ENCODE measurements around the gene PPARD.

PPARD gene

DNA sequence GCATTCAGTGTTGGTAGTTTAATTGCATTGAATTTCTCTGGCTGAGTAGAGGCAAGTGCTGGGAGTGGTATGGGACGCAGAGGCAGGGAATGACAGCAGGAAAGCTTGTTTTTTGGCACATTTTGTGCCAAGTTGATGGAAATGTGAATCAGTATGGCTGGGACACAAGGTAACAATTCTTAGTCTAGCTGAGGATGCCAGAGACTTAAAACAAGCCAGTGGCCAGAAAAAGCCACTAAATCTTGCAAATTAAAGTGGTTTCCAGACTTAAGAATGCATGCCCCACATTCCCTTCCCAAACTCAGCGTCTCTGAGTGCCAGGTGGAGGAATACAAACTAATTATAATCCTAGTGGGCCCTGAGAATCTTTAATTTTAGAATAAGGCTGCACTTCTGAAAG, 35.9 kb downstream of the PPARD start:
- Histone ChIP-seq H3K9ac (no peak overlapping the region), H4K20me1 (ENCODE audit: insufficient read depth) (no peaks in the 10 kb centered on the region), H3K4me2 (no peak overlapping the region), H3K27ac (no peak overlapping the region), H3K27me3 (ENCODE audit: insufficient read depth, low read depth) (no peaks in the 10 kb centered on the region), H3K36me3 (ENCODE audit: insufficient read depth) (no peaks in the 10 kb centered on the region), H3K4me3 (IDR thresholded peaks at IDR 0.05; ENCODE audit: insufficient read depth, low read depth, low read length) (no peak overlapping the region), H3K79me2 (ENCODE audit: insufficient read depth, low read depth) (no peaks in the 10 kb centered on the region), H2AFZ (ENCODE audit: low read depth) (no peak overlapping the region), H3K4me1 (ENCODE audit: low read depth, poor library complexity, severe bottlenecking) (no peaks in the 10 kb centered on the region)
- no peak for TF ChIP-seq CTCF (conservative IDR thresholded peaks at IDR 0.05; ENCODE audit: low read depth, low read length)

DNA sequence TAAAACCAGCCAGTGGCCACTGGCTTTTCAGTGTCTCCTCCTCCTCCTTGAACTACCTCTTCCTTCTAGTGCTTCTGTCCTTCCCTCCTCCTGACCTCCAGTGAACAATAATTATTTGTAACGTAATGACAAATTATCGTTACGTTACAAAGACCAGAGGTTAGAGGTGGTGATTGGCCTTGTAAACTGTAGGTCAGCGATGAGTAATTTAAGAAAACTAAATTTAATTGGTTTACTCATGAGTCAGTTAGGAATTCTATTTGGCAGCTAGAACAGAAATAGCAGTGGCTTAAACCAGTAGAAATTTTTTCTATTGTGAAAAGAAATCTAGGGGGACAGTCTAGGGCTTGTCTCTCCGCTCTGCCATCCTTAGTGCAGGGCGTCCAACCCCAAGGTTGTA, 38.8 kb downstream of the PPARD start:
- Histone ChIP-seq H3K4me3 (IDR thresholded peaks at IDR 0.05; ENCODE audit: insufficient read depth, low read depth, low read length) (no peak overlapping the region), H3K4me1 (ENCODE audit: low read depth, poor library complexity, severe bottlenecking) (no peaks in the 10 kb centered on the region), H3K9ac (no peak overlapping the region), H3K27me3 (ENCODE audit: insufficient read depth, low read depth) (no peaks in the 10 kb centered on the region), H3K79me2 (ENCODE audit: insufficient read depth, low read depth) (no peaks in the 10 kb centered on the region), H3K36me3 (ENCODE audit: insufficient read depth) (no peaks in the 10 kb centered on the region), H3K4me2 (no peak overlapping the region), H3K27ac (no peak overlapping the region), H2AFZ (ENCODE audit: low read depth) (no peak overlapping the region), H4K20me1 (ENCODE audit: insufficient read depth) (no peaks in the 10 kb centered on the region)
- TF ChIP-seq CTCF (conservative IDR thresholded peaks at IDR 0.05; ENCODE audit: low read depth, low read length), result no peak

DNA sequence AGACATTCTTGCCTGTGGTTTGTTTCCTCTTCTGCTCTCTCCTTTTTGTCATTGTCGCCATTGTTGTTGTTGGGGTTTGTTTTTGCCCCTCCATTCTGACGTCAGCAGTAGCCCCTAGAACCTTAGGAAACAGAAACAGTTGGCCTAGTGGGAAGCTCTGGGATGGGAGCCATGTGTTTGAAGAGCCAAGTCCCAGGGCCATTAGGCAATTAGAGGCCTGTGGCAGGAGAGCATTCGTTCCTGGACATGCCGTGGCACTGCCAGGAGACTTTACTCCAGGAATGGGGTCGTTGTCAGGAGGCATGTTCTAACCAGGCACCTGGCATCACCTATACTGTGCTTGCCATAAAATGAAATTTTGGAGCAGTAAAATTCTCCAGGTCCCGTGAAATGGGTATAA, 39.7 kb downstream of the PPARD start:
- Histone ChIP-seq H3K27me3 (ENCODE audit: insufficient read depth, low read depth) (no peaks in the 10 kb centered on the region), H3K4me3 (IDR thresholded peaks at IDR 0.05; ENCODE audit: insufficient read depth, low read depth, low read length) (no peak overlapping the region), H3K79me2 (ENCODE audit: insufficient read depth, low read depth) (no peaks in the 10 kb centered on the region), H2AFZ (ENCODE audit: low read depth) (no peak overlapping the region), H4K20me1 (ENCODE audit: insufficient read depth) (no peaks in the 10 kb centered on the region), H3K9ac (no peak overlapping the region), H3K36me3 (ENCODE audit: insufficient read depth) (no peaks in the 10 kb centered on the region), H3K27ac (no peak overlapping the region), H3K4me2 (no peak overlapping the region), H3K4me1 (ENCODE audit: low read depth, poor library complexity, severe bottlenecking) (no peaks in the 10 kb centered on the region)
- TF ChIP-seq CTCF (conservative IDR thresholded peaks at IDR 0.05; ENCODE audit: low read depth, low read length), result no peak

- Histone ChIP-seq H2AFZ (ENCODE audit: low read depth) (no peak overlapping the region), H3K79me2 (ENCODE audit: insufficient read depth, low read depth) (no peaks in the 10 kb centered on the region), H3K27me3 (ENCODE audit: insufficient read depth, low read depth) (no peaks in the 10 kb centered on the region), H3K27ac (no peak overlapping the region), H3K4me3 (IDR thresholded peaks at IDR 0.05; ENCODE audit: insufficient read depth, low read depth, low read length) (no peak overlapping the region), H4K20me1 (ENCODE audit: insufficient read depth) (no peaks in the 10 kb centered on the region), H3K36me3 (ENCODE audit: insufficient read depth) (no peaks in the 10 kb centered on the region), H3K4me1 (ENCODE audit: low read depth, poor library complexity, severe bottlenecking) (no peaks in the 10 kb centered on the region), H3K4me2 (no peak overlapping the region), H3K9ac (no peak overlapping the region)
- TF ChIP-seq CTCF (conservative IDR thresholded peaks at IDR 0.05; ENCODE audit: low read depth, low read length), result no peak
Measured at GRCh38 chr6:35385457-35386202, 43.3 kb downstream of the PPARD start.

All from KMS-11 (cell line).